ENCODE measurements around the gene TEX55. TPM values are rescaled to one million over a fixed set of nuclear protein-coding genes. Genes with fewer than 3 reads are reported as not detected.
"Not testable (repeated sequence)": the region's sequence is repeated elsewhere in the genome, so short reads cannot be mapped to it uniquely, and the experiment has no call there.

The TEX55 gene
- total RNA-seq: not detected

DNA sequence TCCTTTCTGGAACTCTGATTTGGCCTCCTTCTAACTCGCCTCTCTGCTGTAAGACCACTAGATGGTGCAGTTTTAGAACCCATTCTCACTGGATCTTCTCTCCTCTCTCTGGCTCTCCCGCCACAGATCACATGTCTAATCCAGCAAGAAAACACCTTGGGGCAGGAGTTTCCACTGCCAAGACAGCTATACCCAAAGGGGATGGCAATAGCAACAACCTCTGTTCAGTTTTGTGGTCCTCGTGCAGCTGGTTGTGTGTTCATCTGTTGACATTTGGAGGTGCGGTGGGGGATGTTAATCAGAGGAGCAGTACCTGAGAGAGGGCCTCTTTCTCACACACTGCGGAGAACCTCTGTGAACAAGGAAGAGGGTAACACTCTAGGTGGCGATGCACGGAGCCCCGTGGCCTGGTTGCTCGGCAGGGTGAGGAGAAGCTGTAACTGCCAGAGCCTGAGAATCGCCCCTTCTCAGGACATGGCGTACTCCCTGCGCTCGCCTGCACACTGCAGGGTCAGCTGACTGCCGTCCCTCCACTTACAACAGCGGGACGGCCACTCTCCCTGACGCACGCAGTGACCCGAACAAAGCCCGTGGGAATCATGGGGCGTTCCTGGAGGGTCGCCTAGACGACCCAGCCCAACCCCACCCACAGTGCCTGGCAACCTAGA, at the start of gene TEX55:
TEX55 (plus strand) TSS at position 666 of the 668 bp plus-strand sequence. CDS start 25 bp downstream, outside the sequence.
- Mint-ChIP-seq H3K4me1 (ENCODE audit: low read depth) (no peaks in the 10 kb centered on the region), H3K9me3 (no peaks in the 10 kb centered on the region), H3K36me3 (ENCODE audit: insufficient read depth) (no peaks in the 10 kb centered on the region), H3K27me3 (ENCODE audit: low read depth) (no peaks in the 10 kb centered on the region), H3K4me3 (no peak within 1 kb of the TSS)
- ATAC-seq: peak; percentile 56 to 63
- DNase-seq: no peak

GRCh38 chr3:119098003-119098402, 48.0 kb upstream of the TEX55 start:
- no peak for ATAC-seq
- no peaks in the 10 kb centered on the region for H3K4me1 Mint-ChIP-seq (ENCODE audit: low read depth)
- no peak for DNase-seq
- H3K36me3 Mint-ChIP-seq (ENCODE audit: insufficient read depth): no peaks in the 10 kb centered on the region
- H3K9me3 Mint-ChIP-seq: no peaks in the 10 kb centered on the region
- H3K27me3 Mint-ChIP-seq (ENCODE audit: low read depth): no peaks in the 10 kb centered on the region
- no peak overlapping the region for H3K4me3 Mint-ChIP-seq

DNA sequence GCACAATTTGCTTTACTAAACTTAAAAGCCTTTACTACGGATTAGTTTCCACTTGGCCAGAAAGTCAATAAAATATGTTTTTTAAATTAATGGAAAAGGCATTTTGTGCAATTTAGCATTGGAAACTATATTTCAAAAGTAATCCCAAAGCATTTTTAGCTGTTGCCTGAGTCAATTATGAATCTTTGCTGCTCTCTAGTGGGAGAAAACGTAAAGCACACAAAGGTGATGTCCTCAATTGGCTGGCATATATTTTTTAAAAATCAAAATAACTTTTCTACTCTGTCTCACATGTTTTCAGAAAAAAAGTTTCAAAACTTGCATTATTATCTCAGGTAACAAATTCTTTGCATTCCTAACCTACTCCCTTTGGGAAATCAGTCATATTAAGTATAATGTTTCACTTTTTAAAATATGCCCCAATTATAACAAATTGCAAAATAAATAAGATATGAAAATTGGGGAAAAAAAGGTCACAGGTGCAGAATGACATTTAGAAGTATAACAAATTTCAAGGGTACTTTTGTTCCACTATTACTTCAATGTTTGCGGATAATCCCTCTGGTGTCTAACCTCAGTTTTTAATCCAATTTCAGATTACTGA, 47.2 kb upstream of the TEX55 start:
- Mint-ChIP-seq H3K36me3 (ENCODE audit: insufficient read depth) (no peaks in the 10 kb centered on the region), H3K27me3 (ENCODE audit: low read depth) (no peaks in the 10 kb centered on the region), H3K4me1 (ENCODE audit: low read depth) (no peaks in the 10 kb centered on the region), H3K4me3 (no peak overlapping the region), H3K9me3 (no peaks in the 10 kb centered on the region)
- DNase-seq: no peak
- ATAC-seq: no peak

- H3K36me3 Mint-ChIP-seq (ENCODE audit: insufficient read depth): no peaks in the 10 kb centered on the region
- H3K4me1 Mint-ChIP-seq (ENCODE audit: low read depth): no peaks in the 10 kb centered on the region
Measured at GRCh38 chr3:119099785-119100184, 46.2 kb upstream of the TEX55 start.

GRCh38 chr3:119104031-119104430, 41.9 kb upstream of the TEX55 start:
- Mint-ChIP-seq H3K36me3 (ENCODE audit: insufficient read depth) (no peaks in the 10 kb centered on the region), H3K4me3 (no peak overlapping the region), H3K27me3 (ENCODE audit: low read depth) (peaks cover 3% of the 10 kb centered on the region), H3K9me3 (no peaks in the 10 kb centered on the region), H3K4me1 (ENCODE audit: low read depth) (no peaks in the 10 kb centered on the region)
- DNase-seq (no peak), ATAC-seq (no peak)

More at GRCh38 chr3:119099785-119100184, 46.2 kb upstream of the TEX55 start:
- no peaks in the 10 kb centered on the region for H3K9me3 Mint-ChIP-seq
- H3K4me3 Mint-ChIP-seq: no peak overlapping the region
- no peak for ATAC-seq
- no peak for DNase-seq
- H3K27me3 Mint-ChIP-seq (ENCODE audit: low read depth): no peaks in the 10 kb centered on the region

DNA sequence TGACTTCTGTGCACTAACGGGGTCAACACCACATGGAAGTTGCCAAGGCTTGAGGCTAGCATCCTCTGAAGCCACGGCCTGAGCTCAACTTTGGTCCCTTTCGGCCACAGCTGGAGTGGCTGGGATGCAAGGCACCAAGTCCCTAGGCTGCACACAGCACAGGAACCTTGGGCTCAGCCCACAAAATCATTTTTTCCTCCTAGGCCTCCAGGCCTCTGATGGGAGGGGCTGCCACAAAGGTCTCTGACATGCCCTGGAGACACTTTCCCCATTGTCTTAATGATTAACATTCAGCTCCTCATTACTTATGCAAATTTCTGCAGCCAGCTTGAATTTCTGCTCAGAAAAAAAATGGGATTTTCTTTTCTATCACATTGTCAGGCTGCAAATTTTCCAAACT, 27.6 kb upstream of the TEX55 start:
- ATAC-seq; H3K27me3 Mint-ChIP-seq (ENCODE audit: low read depth); H3K4me1 Mint-ChIP-seq (ENCODE audit: low read depth); H3K36me3 Mint-ChIP-seq (ENCODE audit: insufficient read depth); DNase-seq; H3K4me3 Mint-ChIP-seq: not testable (repeated sequence)
- peaks cover 17% of the 10 kb centered on the region for H3K9me3 Mint-ChIP-seq

- Mint-ChIP-seq H3K36me3 (ENCODE audit: insufficient read depth) (peaks cover 2% of the 10 kb centered on the region), H3K4me3 (no peak overlapping the region), H3K4me1 (ENCODE audit: low read depth) (no peaks in the 10 kb centered on the region), H3K9me3 (peaks cover 10% of the 10 kb centered on the region), H3K27me3 (ENCODE audit: low read depth) (peaks cover 16% of the 10 kb centered on the region)
- ATAC-seq (no peak), DNase-seq (no peak)
Measured at GRCh38 chr3:119120480-119120879, 25.5 kb upstream of the TEX55 start.

DNA sequence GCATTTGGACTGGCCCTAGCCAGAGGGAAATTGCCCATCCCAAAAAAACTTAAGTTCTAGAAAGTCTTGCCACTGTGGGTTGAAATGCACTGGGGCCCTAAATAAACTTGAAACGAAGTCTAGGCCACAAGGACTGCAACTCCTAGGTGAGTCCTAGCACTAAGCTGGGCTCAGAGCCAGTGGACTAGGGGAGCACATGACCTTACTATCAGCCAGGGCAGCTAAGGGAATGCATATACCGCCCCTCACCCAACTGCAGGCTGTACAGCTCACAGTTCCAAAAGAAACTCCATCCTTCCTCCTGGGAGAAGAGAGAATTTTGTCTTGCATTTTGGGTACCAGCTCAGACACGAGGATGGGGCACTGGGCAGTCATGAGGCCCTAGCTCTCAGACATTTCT, 23.6 kb upstream of the TEX55 start:
- H3K9me3 Mint-ChIP-seq: peaks cover 10% of the 10 kb centered on the region
- peaks cover 2% of the 10 kb centered on the region for H3K36me3 Mint-ChIP-seq (ENCODE audit: insufficient read depth)
- no peaks in the 10 kb centered on the region for H3K4me1 Mint-ChIP-seq (ENCODE audit: low read depth)
- H3K4me3 Mint-ChIP-seq: no peak overlapping the region
- ATAC-seq: no peak
- DNase-seq: no peak
- H3K27me3 Mint-ChIP-seq (ENCODE audit: low read depth): peaks cover 19% of the 10 kb centered on the region

- ATAC-seq (no peak), DNase-seq (no peak)
- Mint-ChIP-seq H3K27me3 (ENCODE audit: low read depth) (peaks cover 19% of the 10 kb centered on the region), H3K9me3 (no peaks in the 10 kb centered on the region), H3K4me1 (ENCODE audit: low read depth) (no peaks in the 10 kb centered on the region), H3K36me3 (ENCODE audit: insufficient read depth) (no peaks in the 10 kb centered on the region), H3K4me3 (no peak overlapping the region)
Measured at GRCh38 chr3:119125342-119125741, 20.6 kb upstream of the TEX55 start.

GRCh38 chr3:119125742-119126504, 20.0 kb upstream of the TEX55 start:
- ATAC-seq (no peak), DNase-seq (no peak)
- Mint-ChIP-seq H3K36me3 (ENCODE audit: insufficient read depth) (no peaks in the 10 kb centered on the region), H3K4me1 (ENCODE audit: low read depth) (no peaks in the 10 kb centered on the region), H3K27me3 (ENCODE audit: low read depth) (peaks cover 19% of the 10 kb centered on the region), H3K4me3 (no peak overlapping the region), H3K9me3 (no peaks in the 10 kb centered on the region)

DNA sequence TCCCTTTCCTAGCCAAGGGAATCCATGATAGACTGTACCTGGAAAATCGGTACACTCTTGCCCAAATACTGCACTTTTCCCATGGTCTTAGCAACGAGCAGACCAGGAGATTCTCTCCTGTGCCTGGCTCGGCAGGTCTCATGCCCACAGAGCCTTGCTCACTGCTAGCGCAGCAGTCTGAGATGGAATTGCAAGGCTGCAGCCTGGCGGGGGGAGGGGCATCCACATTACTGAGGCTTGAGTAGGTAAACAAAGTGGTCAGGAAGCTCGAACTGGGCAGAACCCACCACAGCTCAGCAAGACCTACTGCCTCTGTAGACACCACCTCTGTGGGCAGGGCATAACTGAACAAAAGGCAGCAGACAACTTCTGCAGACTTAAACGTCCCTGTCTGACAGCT, 15.7 kb upstream of the TEX55 start:
- not testable (repeated sequence) for H3K27me3 Mint-ChIP-seq (ENCODE audit: low read depth); DNase-seq; ATAC-seq; H3K9me3 Mint-ChIP-seq; H3K4me3 Mint-ChIP-seq; H3K4me1 Mint-ChIP-seq (ENCODE audit: low read depth); H3K36me3 Mint-ChIP-seq (ENCODE audit: insufficient read depth)

- H3K36me3 Mint-ChIP-seq (ENCODE audit: insufficient read depth); H3K9me3 Mint-ChIP-seq; H3K4me3 Mint-ChIP-seq; ATAC-seq; H3K27me3 Mint-ChIP-seq (ENCODE audit: low read depth); DNase-seq; H3K4me1 Mint-ChIP-seq (ENCODE audit: low read depth): not testable (repeated sequence)
Measured at GRCh38 chr3:119132291-119132690, 13.7 kb upstream of the TEX55 start.

DNA sequence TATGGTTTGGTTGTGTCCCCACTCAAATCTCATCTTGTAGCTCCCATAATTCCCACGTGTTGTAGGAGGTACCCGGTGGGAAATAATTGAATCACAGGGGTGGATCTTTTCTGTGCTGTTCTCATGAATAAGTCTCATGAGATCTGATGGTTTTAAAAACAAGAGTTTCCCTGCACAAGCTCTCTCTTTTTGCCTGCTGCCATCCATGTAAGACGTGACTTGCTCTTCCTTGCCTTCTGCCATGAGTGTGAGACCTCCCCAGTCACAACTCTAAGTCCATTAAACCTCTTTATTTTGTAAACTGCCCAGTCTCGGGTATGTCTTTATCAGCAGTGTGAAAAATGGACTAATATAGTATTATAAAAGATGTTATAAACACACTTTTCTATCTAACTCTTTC, 6.6 kb upstream of the TEX55 start:
- not testable (repeated sequence) for DNase-seq; H3K4me3 Mint-ChIP-seq; ATAC-seq; H3K27me3 Mint-ChIP-seq (ENCODE audit: low read depth); H3K36me3 Mint-ChIP-seq (ENCODE audit: insufficient read depth); H3K9me3 Mint-ChIP-seq; H3K4me1 Mint-ChIP-seq (ENCODE audit: low read depth)

GRCh38 chr3:119140466-119140865, 5.5 kb upstream of the TEX55 start:
- Mint-ChIP-seq H3K4me1 (ENCODE audit: low read depth) (no peaks in the 10 kb centered on the region), H3K27me3 (ENCODE audit: low read depth) (no peaks in the 10 kb centered on the region), H3K36me3 (ENCODE audit: insufficient read depth) (no peaks in the 10 kb centered on the region), H3K4me3 (no peak overlapping the region), H3K9me3 (no peaks in the 10 kb centered on the region)
- DNase-seq: no peak
- ATAC-seq: no peak

DNA sequence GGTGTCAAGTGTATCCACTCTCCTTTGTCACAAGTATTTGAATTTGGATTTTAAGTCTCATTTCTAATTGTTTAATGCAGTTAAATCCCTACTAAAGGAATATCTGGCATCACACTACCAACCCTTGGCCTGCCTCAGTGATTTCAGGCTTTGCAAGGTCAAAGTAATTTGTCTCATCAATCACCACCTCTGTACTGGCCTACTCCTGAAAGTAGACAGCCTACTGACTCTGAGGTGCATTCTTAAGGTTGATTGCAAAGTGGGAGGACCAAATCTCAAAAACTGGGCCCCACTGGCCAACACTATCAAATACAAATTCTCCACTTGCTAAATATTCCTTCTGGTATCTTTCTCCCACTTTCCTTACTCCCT, 851 bp upstream of the TEX55 start:
- ATAC-seq (no peak), DNase-seq (no peak)
- H3K9me3 Mint-ChIP-seq: no peaks in the 10 kb centered on the region
- no peaks in the 10 kb centered on the region for H3K4me1 Mint-ChIP-seq (ENCODE audit: low read depth)
- no peaks in the 10 kb centered on the region for H3K36me3 Mint-ChIP-seq (ENCODE audit: insufficient read depth)
- H3K27me3 Mint-ChIP-seq (ENCODE audit: low read depth): no peaks in the 10 kb centered on the region
- H3K4me3 Mint-ChIP-seq: no peak overlapping the region
